Hepatocyte (in vitro differentiated cells): Measurements from ENCODE around the gene DCAF6.

Experiments used
- CTCF ChIP-seq: fragments of 200-600 bp; sonication (generic); IDR thresholded peaks from 2 replicates; pipeline ENCODE4 v1.5.1; 2016; ENCODE audit warnings: antibody characterized with exemption, mild to moderate bottlenecking; ENCODE audit not compliant: poor library complexity
- EZH2 ChIP-seq: fragments of 200-600 bp; sonication (generic); IDR thresholded peaks from 2 replicates; pipeline ENCODE4 v1.6.1; 2016; ENCODE audit warnings: antibody characterized with exemption, mild to moderate bottlenecking, borderline replicate concordance

DNA sequence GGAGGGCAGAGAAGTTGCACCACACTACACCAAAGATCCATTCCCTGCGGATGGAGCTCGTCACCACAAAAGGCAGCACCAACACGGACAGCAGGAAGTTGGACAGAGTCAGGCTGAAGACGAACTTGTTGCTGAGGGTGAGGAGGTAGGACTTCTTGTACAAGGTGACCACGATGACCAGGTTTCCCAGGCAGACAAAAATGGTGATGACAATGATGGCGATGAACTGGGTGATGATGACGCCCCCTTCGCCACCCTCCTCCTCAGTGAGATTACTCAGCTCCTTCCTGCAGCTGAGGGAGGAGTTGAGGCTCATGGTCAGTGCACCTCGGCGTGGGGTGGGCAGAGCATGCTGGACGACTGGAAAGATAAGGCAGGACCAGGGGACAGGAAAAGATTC, 168.1 kb downstream of the DCAF6 start:
- TF ChIP-seq CTCF = no peak
- TF ChIP-seq EZH2 = no peak
